Neural progenitor cell (in vitro differentiated cells): ENCODE data around the gene SAMD10. TPM values are rescaled to one million over a fixed set of nuclear protein-coding genes. Genes with fewer than 3 reads are reported as not detected.

Experiments used
- DNase-seq: peaks from one replicate; pipeline ENCODE4 v3.0.0-alpha.2; 2016; ENCODE audit warnings: low spot score
- H2AFZ ChIP-seq: fragments of 200-600 bp; sonication (generic); replicated peaks from 2 replicates; pipeline ENCODE4 v1.6.1; 2016; ENCODE audit warnings: antibody characterized with exemption
- H3F3A ChIP-seq: fragments of 200-600 bp; sonication (generic); 2 replicates; pipeline ENCODE4 v1.6.1; 2016; ENCODE audit warnings: antibody characterized with exemption, low read depth
- H3K27ac ChIP-seq: fragments of 200-600 bp; sonication (generic); 2 replicates; pipeline ENCODE4 v1.5.1; 2016; ENCODE audit warnings: mild to moderate bottlenecking
- H3K27me3 ChIP-seq: fragments of 200-600 bp; sonication (generic); 2 replicates; pipeline ENCODE4 v1.6.1; 2016; ENCODE audit warnings: mild to moderate bottlenecking, moderate library complexity
- H3K36me3 ChIP-seq: fragments of 200-600 bp; sonication (generic); 2 replicates; pipeline ENCODE4 v1.5.1; 2016
- H3K4me1 ChIP-seq: fragments of 200-600 bp; sonication (generic); 2 replicates; pipeline ENCODE4 v1.6.1; 2016; ENCODE audit warnings: mixed run types
- H3K4me2 ChIP-seq: fragments of 200-600 bp; sonication (generic); 2 replicates; pipeline ENCODE4 v1.6.1; 2016
- H3K4me3 ChIP-seq: fragments of 200-600 bp; sonication (generic); 2 replicates; pipeline ENCODE4 v1.5.1; 2016
- H3K79me2 ChIP-seq: fragments of 200-600 bp; sonication (generic); 2 replicates; pipeline ENCODE4 v1.6.1; 2016; ENCODE audit warnings: low read depth
- H3K9ac ChIP-seq: fragments of 200-600 bp; sonication (generic); 2 replicates; pipeline ENCODE4 v1.6.1; 2016
- H3K9me3 ChIP-seq: fragments of 200-600 bp; sonication (generic); 2 replicates; pipeline ENCODE4 v1.5.1; 2016; ENCODE audit warnings: low read depth
- H4K20me1 ChIP-seq: fragments of 200-600 bp; sonication (generic); 2 replicates; pipeline ENCODE4 v1.6.1; 2016; ENCODE audit warnings: low read depth
- H3K27ac Mint-ChIP-seq: 3 replicates; pipeline ENCODE4 v1.8.0; 2021; ENCODE audit warnings: mixed read lengths
- H3K27me3 Mint-ChIP-seq: 2 replicates; pipeline ENCODE4 v1.8.0; 2022; ENCODE audit warnings: low read depth, mild to moderate bottlenecking, inconsistent platforms, moderate library complexity, mixed read lengths; ENCODE audit not compliant: insufficient read depth
- H3K36me3 Mint-ChIP-seq: 3 replicates; pipeline ENCODE4 v1.8.0; 2021; ENCODE audit warnings: mixed read lengths
- H3K4me1 Mint-ChIP-seq: 3 replicates; pipeline ENCODE4 v1.8.0; 2021; ENCODE audit warnings: mixed read lengths
- H3K4me3 Mint-ChIP-seq: 3 replicates; pipeline ENCODE4 v1.8.0; 2021; ENCODE audit warnings: mild to moderate bottlenecking, moderate library complexity, mixed read lengths
- H3K9me3 Mint-ChIP-seq: 3 replicates; pipeline ENCODE4 v1.8.0; 2020; ENCODE audit warnings: mixed read lengths
- EZH2 ChIP-seq: fragments of 200-600 bp; sonication (generic); IDR thresholded peaks from 2 replicates; pipeline ENCODE4 v1.6.1; 2017; ENCODE audit warnings: antibody characterized with exemption, mild to moderate bottlenecking, moderate library complexity
- EZH2phosphoT487 ChIP-seq: fragments of 200-600 bp; sonication (generic); IDR thresholded peaks from 2 replicates; pipeline ENCODE4 v1.6.1; 2017; ENCODE audit warnings: antibody characterized with exemption
- total RNA-seq: library from RNA; depleted of rRNA; stranded (reverse); fragments of >200 nt; gene quantifications from 2 replicates; pipeline ENCODE4 v1.2.3, GENCODE V29; 2015; ENCODE audit warnings: low replicate concordance
- TF ChIP-seq, protein P1 (sequence below): fragments of 200-600 bp; sonication (generic); IDR thresholded peaks from 2 replicates; pipeline ENCODE4 v1.5.1; 2017; ENCODE audit warnings: antibody characterized with exemption, mild to moderate bottlenecking

The SAMD10 gene
- total RNA-seq, 1 donor from 2014 or later, result 0.19 TPM

DNA sequence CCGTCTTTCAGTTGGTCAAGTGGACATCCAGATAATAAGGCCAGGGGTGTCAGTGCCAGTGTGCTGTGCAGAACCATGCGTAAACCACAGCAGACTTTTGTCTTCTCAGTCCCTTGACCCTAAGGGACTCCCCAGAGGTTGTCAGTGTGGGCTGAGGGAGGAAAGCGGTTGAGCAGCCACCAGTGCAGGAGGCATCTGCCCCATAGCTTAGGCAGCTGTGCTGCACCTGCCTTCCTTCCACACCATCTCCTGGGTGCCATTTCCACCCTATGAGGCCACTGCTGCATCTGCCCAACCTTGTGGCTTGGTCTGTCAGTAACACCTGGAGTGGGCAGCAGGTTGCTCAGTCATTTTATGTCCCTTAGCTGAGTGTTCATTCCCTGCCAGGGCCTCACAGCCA lies 27.5 kb upstream of the SAMD10 start:
- Histone ChIP-seq H2AFZ (no peak overlapping the region), H4K20me1 (peaks cover 18% of the 10 kb centered on the region), H3K4me2 (no peak overlapping the region), H3K4me3 (no peak overlapping the region), H3K79me2 (no peaks in the 10 kb centered on the region), H3K9me3 (no peaks in the 10 kb centered on the region), H3F3A (no peaks in the 10 kb centered on the region), H3K27me3 (no peaks in the 10 kb centered on the region), H3K36me3 (no peaks in the 10 kb centered on the region), H3K27ac (no peak overlapping the region), H3K4me1 (no peaks in the 10 kb centered on the region), H3K9ac (no peak overlapping the region)
- H3K9me3 Mint-ChIP-seq, result peaks cover 10% of the 10 kb centered on the region
- no peak for DNase-seq
- TF ChIP-seq EZH2phosphoT487 (no peak), EZH2 (no peak)
- TF ChIP-seq, protein P1, sequence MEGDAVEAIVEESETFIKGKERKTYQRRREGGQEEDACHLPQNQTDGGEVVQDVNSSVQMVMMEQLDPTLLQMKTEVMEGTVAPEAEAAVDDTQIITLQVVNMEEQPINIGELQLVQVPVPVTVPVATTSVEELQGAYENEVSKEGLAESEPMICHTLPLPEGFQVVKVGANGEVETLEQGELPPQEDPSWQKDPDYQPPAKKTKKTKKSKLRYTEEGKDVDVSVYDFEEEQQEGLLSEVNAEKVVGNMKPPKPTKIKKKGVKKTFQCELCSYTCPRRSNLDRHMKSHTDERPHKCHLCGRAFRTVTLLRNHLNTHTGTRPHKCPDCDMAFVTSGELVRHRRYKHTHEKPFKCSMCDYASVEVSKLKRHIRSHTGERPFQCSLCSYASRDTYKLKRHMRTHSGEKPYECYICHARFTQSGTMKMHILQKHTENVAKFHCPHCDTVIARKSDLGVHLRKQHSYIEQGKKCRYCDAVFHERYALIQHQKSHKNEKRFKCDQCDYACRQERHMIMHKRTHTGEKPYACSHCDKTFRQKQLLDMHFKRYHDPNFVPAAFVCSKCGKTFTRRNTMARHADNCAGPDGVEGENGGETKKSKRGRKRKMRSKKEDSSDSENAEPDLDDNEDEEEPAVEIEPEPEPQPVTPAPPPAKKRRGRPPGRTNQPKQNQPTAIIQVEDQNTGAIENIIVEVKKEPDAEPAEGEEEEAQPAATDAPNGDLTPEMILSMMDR, result no peak
- H3K27me3 Mint-ChIP-seq, result peaks cover 3% of the 10 kb centered on the region
- H3K4me3 Mint-ChIP-seq, result no peak overlapping the region
- no peaks in the 10 kb centered on the region for H3K4me1 Mint-ChIP-seq
- H3K27ac Mint-ChIP-seq, result no peak overlapping the region
- H3K36me3 Mint-ChIP-seq, result peaks cover 46% of the 10 kb centered on the region

DNA sequence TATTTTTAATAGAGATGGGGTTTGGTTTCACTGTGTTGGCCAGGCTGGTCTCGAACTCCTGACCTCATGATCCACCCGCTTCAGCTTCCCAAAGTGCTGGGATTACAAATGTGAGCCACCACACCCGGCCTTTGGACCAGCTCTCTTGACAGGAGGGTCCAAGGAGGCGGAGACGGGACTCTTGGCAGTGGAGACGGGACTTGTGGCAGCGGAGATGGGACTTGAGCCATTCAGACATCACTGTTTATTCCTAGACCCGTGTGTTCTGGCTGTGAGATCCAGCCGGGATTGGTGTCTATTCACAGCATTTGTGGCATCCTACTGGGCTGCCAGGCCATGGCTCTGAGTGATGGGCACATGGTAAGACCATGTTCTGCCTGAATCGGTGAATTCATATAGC lies 27.0 kb upstream of the SAMD10 start:
- Histone ChIP-seq H3F3A (no peaks in the 10 kb centered on the region), H3K27me3 (no peaks in the 10 kb centered on the region), H3K9ac (no peak overlapping the region), H3K9me3 (no peaks in the 10 kb centered on the region), H3K27ac (no peak overlapping the region), H3K4me2 (no peak overlapping the region), H2AFZ (no peak overlapping the region), H4K20me1 (peaks cover 18% of the 10 kb centered on the region), H3K79me2 (no peaks in the 10 kb centered on the region), H3K36me3 (no peaks in the 10 kb centered on the region), H3K4me3 (no peak overlapping the region), H3K4me1 (no peaks in the 10 kb centered on the region)
- H3K27ac Mint-ChIP-seq, result no peak overlapping the region
- no peak for DNase-seq
- TF ChIP-seq EZH2 (no peak), EZH2phosphoT487 (no peak)
- TF ChIP-seq, protein P1, result no peak
- no peaks in the 10 kb centered on the region for H3K4me1 Mint-ChIP-seq
- H3K4me3 Mint-ChIP-seq, result no peak overlapping the region
- H3K9me3 Mint-ChIP-seq, result peaks cover 10% of the 10 kb centered on the region
- H3K36me3 Mint-ChIP-seq, result peaks cover 48% of the 10 kb centered on the region
- peaks cover 6% of the 10 kb centered on the region for H3K27me3 Mint-ChIP-seq

DNA sequence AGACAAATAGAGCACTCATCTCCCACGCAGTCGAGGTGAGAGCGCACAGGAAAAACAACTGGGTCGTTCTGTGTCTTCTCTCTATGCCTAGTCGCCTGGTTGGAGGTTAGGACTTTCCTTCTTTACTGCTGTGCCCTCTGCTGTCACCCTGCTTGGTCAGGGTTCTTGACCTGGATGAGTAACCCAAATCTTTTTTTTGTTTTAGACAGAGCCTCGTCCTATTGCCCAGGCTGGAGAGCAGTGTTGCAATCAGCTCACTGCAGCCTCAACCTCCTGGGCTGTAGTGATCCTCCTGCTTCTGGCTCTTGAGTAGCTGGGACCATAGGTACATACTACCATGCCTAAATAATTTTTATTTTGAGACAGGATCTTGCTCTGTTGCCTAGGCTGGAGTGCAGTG lies 26.0 kb upstream of the SAMD10 start:
- Histone ChIP-seq H3F3A (no peaks in the 10 kb centered on the region), H3K27me3 (no peaks in the 10 kb centered on the region), H3K79me2 (no peaks in the 10 kb centered on the region), H3K36me3 (no peaks in the 10 kb centered on the region), H3K9ac (no peak overlapping the region), H3K27ac (no peak overlapping the region), H3K4me2 (no peak overlapping the region), H3K4me3 (no peak overlapping the region), H3K4me1 (no peaks in the 10 kb centered on the region), H3K9me3 (no peaks in the 10 kb centered on the region), H2AFZ (no peak overlapping the region), H4K20me1 (peaks cover 18% of the 10 kb centered on the region)
- Mint-ChIP-seq H3K4me3 (no peak overlapping the region), H3K4me1 (no peaks in the 10 kb centered on the region), H3K9me3 (peaks cover 10% of the 10 kb centered on the region), H3K27ac (no peak overlapping the region), H3K36me3 (peaks cover 40% of the 10 kb centered on the region), H3K27me3 (peaks cover 6% of the 10 kb centered on the region)
- DNase-seq, result no peak
- TF ChIP-seq EZH2, result no peak
- TF ChIP-seq, protein P1, result no peak
- no peak for TF ChIP-seq EZH2phosphoT487
